ENCODE measurements around the gene MCF2L. TPM values are rescaled to one million over a fixed set of nuclear protein-coding genes. Genes with fewer than 3 reads are reported as not detected.

Gene MCF2L
- total and polyA plus RNA-seq, 2 experiments from 2014 or later, result 27.6 to 38.6 TPM

DNA sequence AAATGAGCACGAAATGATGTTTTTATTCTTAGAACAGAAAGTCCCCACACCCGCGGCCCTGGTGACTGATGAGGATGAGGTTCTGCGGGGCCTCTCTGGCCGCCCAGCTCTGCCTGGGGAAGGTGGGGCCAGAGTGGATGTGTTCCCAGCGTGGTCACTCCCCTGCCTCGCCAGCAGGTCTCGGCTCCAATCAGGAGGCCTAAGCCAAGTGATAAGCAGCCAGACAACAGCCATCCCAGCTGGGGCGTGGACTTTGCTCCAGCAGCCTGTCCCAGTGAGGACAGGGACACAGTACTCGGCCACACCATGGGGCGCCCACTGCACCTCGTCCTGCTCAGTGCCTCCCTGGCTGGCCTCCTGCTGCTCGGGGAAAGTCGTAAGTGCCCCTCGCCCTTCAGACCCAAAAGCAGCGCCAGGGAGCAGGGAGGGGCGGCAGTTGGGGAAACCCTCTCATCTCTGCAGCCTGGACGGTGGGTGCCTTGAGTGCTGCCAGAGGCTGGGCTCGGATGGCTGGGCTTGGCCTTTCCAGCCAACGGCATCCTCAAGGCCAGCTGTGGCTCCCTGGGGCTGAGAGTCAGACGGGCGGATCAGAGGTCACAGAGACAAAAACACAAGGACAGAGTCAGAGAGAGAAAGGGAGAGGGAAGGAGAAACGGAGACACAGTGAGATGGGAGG lies 153.7 kb downstream of the MCF2L start, which contains the start of gene F10:
F10 (plus strand) TSS at position 250 of the 676 bp plus-strand sequence; CDS start at position 307, 57 bp downstream.
- no peak within 1 kb of the TSS for H3K4me3 ChIP-seq
- TF ChIP-seq, protein P1, sequence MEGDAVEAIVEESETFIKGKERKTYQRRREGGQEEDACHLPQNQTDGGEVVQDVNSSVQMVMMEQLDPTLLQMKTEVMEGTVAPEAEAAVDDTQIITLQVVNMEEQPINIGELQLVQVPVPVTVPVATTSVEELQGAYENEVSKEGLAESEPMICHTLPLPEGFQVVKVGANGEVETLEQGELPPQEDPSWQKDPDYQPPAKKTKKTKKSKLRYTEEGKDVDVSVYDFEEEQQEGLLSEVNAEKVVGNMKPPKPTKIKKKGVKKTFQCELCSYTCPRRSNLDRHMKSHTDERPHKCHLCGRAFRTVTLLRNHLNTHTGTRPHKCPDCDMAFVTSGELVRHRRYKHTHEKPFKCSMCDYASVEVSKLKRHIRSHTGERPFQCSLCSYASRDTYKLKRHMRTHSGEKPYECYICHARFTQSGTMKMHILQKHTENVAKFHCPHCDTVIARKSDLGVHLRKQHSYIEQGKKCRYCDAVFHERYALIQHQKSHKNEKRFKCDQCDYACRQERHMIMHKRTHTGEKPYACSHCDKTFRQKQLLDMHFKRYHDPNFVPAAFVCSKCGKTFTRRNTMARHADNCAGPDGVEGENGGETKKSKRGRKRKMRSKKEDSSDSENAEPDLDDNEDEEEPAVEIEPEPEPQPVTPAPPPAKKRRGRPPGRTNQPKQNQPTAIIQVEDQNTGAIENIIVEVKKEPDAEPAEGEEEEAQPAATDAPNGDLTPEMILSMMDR (IDR thresholded peaks at IDR 0.05; ENCODE audit: low read depth, low read length), result no peak
- H3K9me3 ChIP-seq (ENCODE audit: low read depth), result no peaks in the 10 kb centered on the region
- H3K27ac ChIP-seq, result no peak within 1 kb of the TSS
- H3K4me1 ChIP-seq (ENCODE audit: low read depth), result peaks cover 8% of the 10 kb centered on the region
- peak; percentile 52 to 78 for DNase-seq (ENCODE audit: low read depth in 1 of 2, low spot score in 1 of 2)
- H3K36me3 ChIP-seq, result no peaks in the 10 kb centered on the region
- H3K27me3 ChIP-seq, result peaks cover 63% of the 10 kb centered on the region

DNA sequence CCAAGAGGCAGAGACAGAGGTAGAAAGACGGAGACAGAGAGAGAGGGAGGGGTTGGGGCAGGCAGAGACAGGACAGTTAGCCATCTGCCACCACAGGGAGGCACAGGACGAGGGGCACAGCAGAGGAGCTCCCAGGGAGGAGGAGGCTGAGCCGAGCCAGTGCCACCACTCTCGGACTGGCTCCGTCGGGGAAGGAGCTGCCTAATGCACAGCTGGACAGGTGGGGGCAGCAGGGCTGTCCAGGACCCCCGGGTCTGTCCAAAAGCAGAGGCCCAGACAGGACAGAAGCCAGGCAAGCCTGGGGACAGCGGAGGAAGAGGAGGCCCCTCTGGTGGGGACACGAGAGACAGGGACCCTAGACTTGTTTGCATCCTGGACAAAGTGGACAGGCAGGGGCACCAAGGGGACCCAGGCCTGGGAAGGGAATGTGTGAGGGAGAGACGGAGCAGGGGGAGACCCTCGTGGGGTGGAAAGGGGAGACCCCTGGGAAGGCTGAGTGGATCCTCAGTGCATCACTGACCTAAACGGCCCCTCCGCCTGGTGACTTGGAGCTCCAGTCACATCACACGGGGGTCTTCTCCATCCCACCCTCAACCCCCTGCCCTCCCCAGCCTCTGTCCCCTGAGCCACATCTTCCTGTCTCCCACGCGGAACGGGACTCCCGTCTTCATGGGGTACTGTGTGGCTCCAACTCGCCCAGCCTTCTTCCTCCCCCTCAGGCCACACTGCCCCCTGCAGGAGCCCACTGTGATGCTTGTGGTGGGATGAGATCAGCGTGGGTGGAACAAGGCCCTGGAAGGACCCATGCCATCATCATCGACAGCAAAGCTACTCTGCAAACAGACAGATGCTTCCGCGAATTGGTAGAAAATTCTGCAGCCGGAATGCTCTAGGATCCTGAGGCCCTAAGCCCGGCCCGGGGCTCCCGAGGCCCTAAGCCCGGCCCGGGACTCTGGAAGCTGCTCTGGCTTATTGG lies 154.5 kb downstream of the MCF2L start:
- Histone ChIP-seq H3K4me1 (ENCODE audit: low read depth) (peaks cover 8% of the 10 kb centered on the region), H3K27ac (no peak overlapping the region), H3K4me3 (no peak overlapping the region), H3K9me3 (ENCODE audit: low read depth) (no peaks in the 10 kb centered on the region), H3K27me3 (peaks cover 63% of the 10 kb centered on the region), H3K36me3 (no peaks in the 10 kb centered on the region)
- no peak for DNase-seq (ENCODE audit: low read depth in 1 of 2, low spot score in 1 of 2)
- TF ChIP-seq, protein P1 (IDR thresholded peaks at IDR 0.05; ENCODE audit: low read depth, low read length), result no peak

DNA sequence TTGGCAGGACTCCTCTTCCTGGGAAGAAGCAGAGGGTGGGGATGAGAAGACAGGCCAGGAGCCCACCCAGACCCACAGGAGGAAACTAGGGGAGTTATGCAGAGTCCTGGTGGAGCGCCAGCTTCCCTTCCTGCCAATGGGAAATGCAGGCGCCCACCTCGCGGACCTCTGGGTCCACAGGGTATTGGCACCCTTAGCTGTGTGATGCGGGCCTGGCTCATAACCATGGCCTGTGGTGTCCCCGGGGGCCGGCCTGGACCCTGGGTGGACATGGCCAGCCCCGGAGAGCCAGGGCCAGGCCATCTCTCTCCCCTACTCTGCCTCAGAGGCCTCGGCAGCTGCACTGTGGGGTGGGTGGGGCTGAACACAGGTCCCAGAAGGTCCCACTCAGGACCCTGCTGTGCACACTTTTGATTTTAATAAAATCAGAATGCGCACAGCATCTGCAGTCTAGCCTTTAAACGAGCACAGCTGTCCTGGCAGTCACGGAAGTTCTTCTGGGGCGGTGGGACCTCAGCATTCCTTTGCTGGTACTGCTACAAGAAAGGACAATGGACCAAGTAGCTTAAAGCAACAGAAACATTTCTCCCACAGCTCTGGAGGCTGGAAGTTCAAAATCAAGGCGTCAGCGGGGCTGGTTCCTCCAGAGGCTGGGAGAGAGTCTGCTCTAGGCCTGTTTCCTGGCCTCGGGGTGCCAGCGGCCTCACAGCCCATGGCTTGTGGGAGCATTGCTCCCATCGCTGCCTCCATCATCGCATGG lies 155.4 kb downstream of the MCF2L start:
- no peak for DNase-seq (ENCODE audit: low read depth in 1 of 2, low spot score in 1 of 2)
- no peak overlapping the region for H3K4me3 ChIP-seq
- peaks cover 8% of the 10 kb centered on the region for H3K4me1 ChIP-seq (ENCODE audit: low read depth)
- no peaks in the 10 kb centered on the region for H3K9me3 ChIP-seq (ENCODE audit: low read depth)
- TF ChIP-seq, protein P1 (IDR thresholded peaks at IDR 0.05; ENCODE audit: low read depth, low read length), result no peak
- peaks cover 55% of the 10 kb centered on the region for H3K27me3 ChIP-seq
- no peak overlapping the region for H3K27ac ChIP-seq
- H3K36me3 ChIP-seq, result no peaks in the 10 kb centered on the region

DNA sequence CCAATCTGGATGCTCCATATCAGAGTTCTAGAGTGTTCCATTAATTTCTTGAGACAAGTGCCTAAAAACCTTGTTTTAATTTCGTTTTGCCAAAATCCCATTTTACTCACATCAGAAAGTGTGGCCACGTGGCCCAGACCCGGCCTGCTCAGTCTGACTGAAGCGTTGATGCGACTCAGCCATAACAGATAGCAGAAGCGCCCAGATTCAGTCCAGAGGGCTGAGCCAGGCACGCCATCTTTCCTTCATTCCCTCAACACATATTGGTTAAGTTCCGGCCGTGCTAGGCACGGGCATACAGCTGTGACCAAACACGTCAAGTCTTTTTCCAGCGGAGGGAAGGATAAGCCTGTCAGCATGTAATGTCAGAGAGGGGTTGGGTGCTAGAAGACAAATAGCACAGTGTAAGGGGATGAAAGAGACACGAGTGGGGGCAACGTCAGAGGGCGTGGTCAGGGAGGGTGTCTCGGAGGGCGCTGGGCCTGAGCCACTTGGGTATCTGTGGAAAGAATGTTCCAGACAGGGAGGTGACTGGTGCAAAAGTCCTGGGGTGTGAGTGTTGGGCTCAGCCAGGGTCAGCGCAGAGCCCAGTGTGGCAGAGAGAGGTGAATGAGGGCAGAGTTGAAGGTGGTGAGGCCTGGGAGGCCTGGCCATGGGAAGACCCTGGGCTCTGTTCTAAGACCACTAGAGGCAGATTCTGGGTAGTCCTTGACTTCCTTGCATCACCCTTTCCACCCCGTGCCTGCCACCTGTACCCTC lies 156.7 kb downstream of the MCF2L start:
- TF ChIP-seq, protein P1 (IDR thresholded peaks at IDR 0.05; ENCODE audit: low read depth, low read length), result no peak
- Histone ChIP-seq H3K4me1 (ENCODE audit: low read depth) (peaks cover 8% of the 10 kb centered on the region), H3K36me3 (no peaks in the 10 kb centered on the region), H3K4me3 (no peak overlapping the region), H3K9me3 (ENCODE audit: low read depth) (no peaks in the 10 kb centered on the region), H3K27ac (no peak overlapping the region), H3K27me3 (peaks cover 42% of the 10 kb centered on the region)
- no peak for DNase-seq (ENCODE audit: low read depth in 1 of 2, low spot score in 1 of 2)
